GM23248 (cell line): ENCODE measurements around the gene MED22.

Experiments used
- EZH2 ChIP-seq: fragments of 200-600 bp; sonication (generic); IDR thresholded peaks from 2 replicates; pipeline ENCODE4 v1.6.1; 2018; ENCODE audit warnings: antibody characterized with exemption, mild to moderate bottlenecking; ENCODE audit not compliant: insufficient read depth, poor library complexity, severe bottlenecking
- EZH2phosphoT487 ChIP-seq: fragments of 200-600 bp; sonication (generic); IDR thresholded peaks from 2 replicates; pipeline ENCODE4 v1.6.1; 2018; ENCODE audit warnings: antibody characterized with exemption, moderate library complexity, mild to moderate bottlenecking, low read depth; ENCODE audit not compliant: insufficient read depth

GRCh38 chr9:133378408-133378962, 30.6 kb upstream of the MED22 start:
- TF ChIP-seq EZH2phosphoT487 = no peak
- no peak for TF ChIP-seq EZH2
